GM12864 (cell line): ENCODE data around the gene IQCF6.
"Not testable (repeated sequence)": the region's sequence is repeated elsewhere in the genome, so short reads cannot be mapped to it uniquely, and the experiment has no call there.

ENCODE experiments used
- DNase-seq: peaks from one replicate; pipeline ENCODE4 v3.0.0-alpha.2; 2011; ENCODE audit warnings: low read depth
- H3K4me3 ChIP-seq: 2 replicates; pipeline ENCODE4 v1.5.1; 2011; ENCODE audit warnings: mild to moderate bottlenecking, low read depth, low read length, control low read depth
- CTCF ChIP-seq: IDR thresholded peaks from 2 replicates; pipeline ENCODE4 v1.5.1; 2011; ENCODE audit warnings: low read depth, mild to moderate bottlenecking, moderate library complexity, low read length, control low read depth, inconsistent platforms; ENCODE audit errors: missing control alignments

IQCF6 gene

GRCh38 chr3:51747840-51748239 lies 31.2 kb downstream of the IQCF6 start:
- no peak overlapping the region for H3K4me3 ChIP-seq
- no peak for DNase-seq
- no peak for TF ChIP-seq CTCF

- DNase-seq = not testable (repeated sequence)
Measured at GRCh38 chr3:51742978-51743377, 36.1 kb downstream of the IQCF6 start.

GRCh38 chr3:51742320-51742719 lies 36.7 kb downstream of the IQCF6 start:
- not testable (repeated sequence) for DNase-seq, H3K4me3 ChIP-seq

More at GRCh38 chr3:51742978-51743377, 36.1 kb downstream of the IQCF6 start:
- H3K4me3 ChIP-seq = not testable (repeated sequence)

GRCh38 chr3:51739110-51739509 lies 39.9 kb downstream of the IQCF6 start:
- H3K4me3 ChIP-seq = no peak overlapping the region
- no peak for DNase-seq
- TF ChIP-seq CTCF = no peak

GRCh38 chr3:51735950-51736349 lies 43.1 kb downstream of the IQCF6 start:
- no peak for TF ChIP-seq CTCF
- no peak for DNase-seq
- H3K4me3 ChIP-seq = no peak overlapping the region

- H3K4me3 ChIP-seq = no peak overlapping the region
- TF ChIP-seq CTCF = no peak
- no peak for DNase-seq
Measured at GRCh38 chr3:51735039-51735438, 44.0 kb downstream of the IQCF6 start.

- no peak overlapping the region for H3K4me3 ChIP-seq
- no peak for TF ChIP-seq CTCF
- no peak for DNase-seq
Measured at GRCh38 chr3:51734572-51734907, 44.5 kb downstream of the IQCF6 start.

GRCh38 chr3:51733859-51734571 lies 45.0 kb downstream of the IQCF6 start:
- no peak for TF ChIP-seq CTCF
- DNase-seq = no peak
- no peak overlapping the region for H3K4me3 ChIP-seq
